ENCODE results near the gene PCDH12. TPM values are rescaled to one million over a fixed set of nuclear protein-coding genes. Genes with fewer than 3 reads are reported as not detected.
A peak's percentile ranks its signal among the peaks of the same experiment; 100 is the strongest.

PCDH12 gene
- polyA plus RNA-seq, 3 donors: 0.20 to 1.2 (median 0.90) TPM

GRCh38 chr5:141914199-141914743 is 43.7 kb downstream of the PCDH12 start:
- no peaks in the 10 kb centered on the region for H3K9me3 ChIP-seq (replicated peaks in 1 of 2; ENCODE audit: control insufficient read depth in 1 of 2, insufficient read depth in 1 of 2, low read length in 2 of 2)
- peaks cover 0 to 3% (median 0%) of the 10 kb centered on the region in 7 donors for H3K9me3 Mint-ChIP-seq
- peak overlapping the region in 1 of 7 donors; percentile 18 for H3K27ac Mint-ChIP-seq
- H2AFZ ChIP-seq (ENCODE audit: insufficient read depth, low read depth, low read length, poor library complexity, severe bottlenecking): peak overlapping the region; percentile 79
- H3K27ac ChIP-seq (ENCODE audit: low read depth in 1 of 2, low read length in 2 of 2): no peak overlapping the region
- peak overlapping the region; percentile 76 for H3K4me2 ChIP-seq (replicated peaks; ENCODE audit: extremely low read depth, low read length, poor library complexity, severe bottlenecking)
- no peaks in the 10 kb centered on the region for H4K20me1 ChIP-seq (ENCODE audit: insufficient read depth, low read length)
- peak overlapping the region; percentile 47 for H3K9ac ChIP-seq (ENCODE audit: insufficient read depth, low read length, poor library complexity, severe bottlenecking)
- H3K4me1 ChIP-seq (ENCODE audit: control insufficient read depth in 1 of 2, insufficient read depth in 2 of 2, low read length in 2 of 2): peaks cover 17 to 19% of the 10 kb centered on the region in 2 donors
- H3K4me3 ChIP-seq (replicated peaks in 1 of 3; ENCODE audit: low read depth in 2 of 3, low read length in 3 of 3): peak overlapping the region; percentile 24 to 67 (median 34)
- H3K4me3 Mint-ChIP-seq: peak overlapping the region; percentile 63 to 83
- WGBS (ENCODE audit: insufficient coverage): under 1% methylated on average over 33 of the region's 40 CpGs
- peak; percentile 69 to 80 (median 69) for DNase-seq
- H3K36me3 Mint-ChIP-seq: peaks cover 3% of the 10 kb centered on the region in 2 donors
- peaks cover 15 to 29% (median 19%) of the 10 kb centered on the region in 3 donors for H3K27me3 Mint-ChIP-seq (ENCODE audit: low read depth in 3 of 3)
- peaks cover 23% of the 10 kb centered on the region for H3K4me1 Mint-ChIP-seq
- intact Hi-C loops (cut with micrococcal nuclease): no loop called here
- H3K36me3 ChIP-seq (replicated peaks in 1 of 2; ENCODE audit: control insufficient read depth in 1 of 2, insufficient read depth in 2 of 2, low read length in 2 of 2): no peaks in the 10 kb centered on the region
- peaks cover 9 to 17% of the 10 kb centered on the region in 2 donors for H3K27me3 ChIP-seq (ENCODE audit: control insufficient read depth in 2 of 2, insufficient read depth in 2 of 2, low read length in 2 of 2)
- H3K79me2 ChIP-seq (ENCODE audit: insufficient read depth, low read length): no peaks in the 10 kb centered on the region
- TF ChIP-seq, protein P1, sequence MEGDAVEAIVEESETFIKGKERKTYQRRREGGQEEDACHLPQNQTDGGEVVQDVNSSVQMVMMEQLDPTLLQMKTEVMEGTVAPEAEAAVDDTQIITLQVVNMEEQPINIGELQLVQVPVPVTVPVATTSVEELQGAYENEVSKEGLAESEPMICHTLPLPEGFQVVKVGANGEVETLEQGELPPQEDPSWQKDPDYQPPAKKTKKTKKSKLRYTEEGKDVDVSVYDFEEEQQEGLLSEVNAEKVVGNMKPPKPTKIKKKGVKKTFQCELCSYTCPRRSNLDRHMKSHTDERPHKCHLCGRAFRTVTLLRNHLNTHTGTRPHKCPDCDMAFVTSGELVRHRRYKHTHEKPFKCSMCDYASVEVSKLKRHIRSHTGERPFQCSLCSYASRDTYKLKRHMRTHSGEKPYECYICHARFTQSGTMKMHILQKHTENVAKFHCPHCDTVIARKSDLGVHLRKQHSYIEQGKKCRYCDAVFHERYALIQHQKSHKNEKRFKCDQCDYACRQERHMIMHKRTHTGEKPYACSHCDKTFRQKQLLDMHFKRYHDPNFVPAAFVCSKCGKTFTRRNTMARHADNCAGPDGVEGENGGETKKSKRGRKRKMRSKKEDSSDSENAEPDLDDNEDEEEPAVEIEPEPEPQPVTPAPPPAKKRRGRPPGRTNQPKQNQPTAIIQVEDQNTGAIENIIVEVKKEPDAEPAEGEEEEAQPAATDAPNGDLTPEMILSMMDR (IDR thresholded peaks at IDR 0.05): no peak

GRCh38 chr5:141913560-141914198 is 44.3 kb downstream of the PCDH12 start:
- Mint-ChIP-seq H3K27me3 (ENCODE audit: low read depth in 3 of 3) (peaks cover 15 to 30% (median 20%) of the 10 kb centered on the region in 3 donors), H3K9me3 (peaks cover 0 to 4% (median 0%) of the 10 kb centered on the region in 7 donors), H3K4me3 (peak overlapping the region; percentile 63 to 83), H3K36me3 (peaks cover 3% of the 10 kb centered on the region in 2 donors), H3K4me1 (peaks cover 23% of the 10 kb centered on the region), H3K27ac (peak overlapping the region in 1 of 7 donors; percentile 46)
- no peaks in the 10 kb centered on the region for H4K20me1 ChIP-seq (ENCODE audit: insufficient read depth, low read length)
- H3K27ac ChIP-seq (ENCODE audit: low read depth in 1 of 2, low read length in 2 of 2): no peak overlapping the region
- intact Hi-C loops (cut with micrococcal nuclease): no loop called here
- TF ChIP-seq, protein P1 (IDR thresholded peaks at IDR 0.05): no peak
- H3K9ac ChIP-seq (ENCODE audit: insufficient read depth, low read length, poor library complexity, severe bottlenecking): peak overlapping the region; percentile 47
- H3K79me2 ChIP-seq (ENCODE audit: insufficient read depth, low read length): no peaks in the 10 kb centered on the region
- peaks cover 9 to 17% of the 10 kb centered on the region in 2 donors for H3K27me3 ChIP-seq (ENCODE audit: control insufficient read depth in 2 of 2, insufficient read depth in 2 of 2, low read length in 2 of 2)
- H3K4me2 ChIP-seq (replicated peaks; ENCODE audit: extremely low read depth, low read length, poor library complexity, severe bottlenecking): peak overlapping the region; percentile 76
- H2AFZ ChIP-seq (ENCODE audit: insufficient read depth, low read depth, low read length, poor library complexity, severe bottlenecking): peak overlapping the region; percentile 79
- WGBS (ENCODE audit: insufficient coverage): 0% methylated on average over 7 of the region's 16 CpGs
- H3K36me3 ChIP-seq (replicated peaks in 1 of 2; ENCODE audit: control insufficient read depth in 1 of 2, insufficient read depth in 2 of 2, low read length in 2 of 2): no peaks in the 10 kb centered on the region
- H3K4me3 ChIP-seq (replicated peaks in 1 of 3; ENCODE audit: low read depth in 2 of 3, low read length in 3 of 3): peak overlapping the region; percentile 24 to 67 (median 34)
- peaks cover 17 to 19% of the 10 kb centered on the region in 2 donors for H3K4me1 ChIP-seq (ENCODE audit: control insufficient read depth in 1 of 2, insufficient read depth in 2 of 2, low read length in 2 of 2)
- DNase-seq: no peak
- H3K9me3 ChIP-seq (replicated peaks in 1 of 2; ENCODE audit: control insufficient read depth in 1 of 2, insufficient read depth in 1 of 2, low read length in 2 of 2): no peaks in the 10 kb centered on the region

Data from CD14-positive monocyte (primary cell).